HepG2 (cell line): ENCODE data around the gene SPNS3. TPM values are rescaled to one million over a fixed set of nuclear protein-coding genes. Genes with fewer than 3 reads are reported as not detected.

Experiments used
- ATAD3A ChIP-seq: sonication (generic); formaldehyde crosslinking; IDR thresholded peaks from 2 replicates; pipeline ENCODE4 v1.4.0; 2020; ENCODE audit warnings: missing genetic modification reagents
- ATF3 ChIP-seq: sonication (generic); formaldehyde crosslinking; IDR thresholded peaks from 2 replicates; pipeline ENCODE4 v1.4.0; 2020; ENCODE audit warnings: missing genetic modification reagents
- FLYWCH1 ChIP-seq: sonication (generic); formaldehyde crosslinking; IDR thresholded peaks from 2 replicates; pipeline ENCODE4 v1.8.1; 2023; ENCODE audit warnings: mild to moderate bottlenecking, missing genetic modification reagents
- FOSL1 ChIP-seq: sonication (generic); formaldehyde crosslinking; IDR thresholded peaks from 2 replicates; pipeline ENCODE4 v1.9.0; 2021; ENCODE audit warnings: missing genetic modification reagents, borderline replicate concordance
- HES4 ChIP-seq: sonication (generic); formaldehyde crosslinking; IDR thresholded peaks from 2 replicates; pipeline ENCODE4 v1.9.0; 2021; ENCODE audit warnings: mild to moderate bottlenecking, missing genetic modification reagents, borderline replicate concordance
- HIVEP1 ChIP-seq: sonication (generic); formaldehyde crosslinking; IDR thresholded peaks from 2 replicates; pipeline ENCODE4 v1.4.0; 2020; ENCODE audit warnings: mild to moderate bottlenecking, missing genetic modification reagents
- HNRNPK ChIP-seq: fragments of 200-400 bp; formaldehyde crosslinking; IDR thresholded peaks from 2 replicates; pipeline ENCODE4 v1.6.1; 2018; ENCODE audit warnings: low read length, low read depth, moderate library complexity, mild to moderate bottlenecking; ENCODE audit not compliant: poor library complexity, severe bottlenecking
- HNRNPL ChIP-seq: fragments of 200-400 bp; formaldehyde crosslinking; IDR thresholded peaks from 2 replicates; pipeline ENCODE4 v1.6.1; 2017; ENCODE audit warnings: mild to moderate bottlenecking, low read depth, low read length
- KDM4B ChIP-seq: sonication (generic); formaldehyde crosslinking; IDR thresholded peaks from 2 replicates; pipeline ENCODE4 v1.4.0; 2020; ENCODE audit warnings: missing genetic modification reagents
- LCORL ChIP-seq, 2 experiments: fragments of 450-650 bp in 1 of 2; sonication (generic) in 1 of 2; formaldehyde crosslinking in 1 of 2; IDR thresholded peaks; 2 replicates each; pipeline versions ENCODE4 v1.5.0 to v1.6.1; 2017 to 2020; ENCODE audit warnings: antibody characterized with exemption in 1 of 2, missing genetic modification reagents in 1 of 2
- MAFG ChIP-seq: sonication (generic); formaldehyde crosslinking; IDR thresholded peaks from 2 replicates; pipeline ENCODE4 v1.5.1; 2020; ENCODE audit warnings: mild to moderate bottlenecking, missing genetic modification reagents
- NFKB2 ChIP-seq: sonication (generic); formaldehyde crosslinking; IDR thresholded peaks from 2 replicates; pipeline ENCODE4 v1.4.0; 2020; ENCODE audit warnings: missing genetic modification reagents, borderline replicate concordance
- PRDM4 ChIP-seq: sonication (generic); formaldehyde crosslinking; IDR thresholded peaks from 2 replicates; pipeline ENCODE4 v1.9.0; 2021; ENCODE audit warnings: missing genetic modification reagents, borderline replicate concordance
- RBM39 ChIP-seq: fragments of 200-400 bp; formaldehyde crosslinking; IDR thresholded peaks from one replicate; pipeline ENCODE4 v1.6.1; 2018; ENCODE audit warnings: antibody characterized with exemption, mild to moderate bottlenecking, low read depth, low read length; ENCODE audit not compliant: poor library complexity, severe bottlenecking
- REXO4 ChIP-seq: sonication (generic); formaldehyde crosslinking; IDR thresholded peaks from 2 replicates; pipeline ENCODE4 v1.8.0; 2022; ENCODE audit warnings: missing genetic modification reagents, mild to moderate bottlenecking, borderline replicate concordance
- RFXANK ChIP-seq: IDR thresholded peaks from 2 replicates; pipeline ENCODE4 v1.6.1; 2016
- SRSF9 ChIP-seq: fragments of 200-400 bp; formaldehyde crosslinking; IDR thresholded peaks from 2 replicates; pipeline ENCODE4 v1.6.1; 2018; ENCODE audit warnings: borderline replicate concordance, mild to moderate bottlenecking, low read depth, low read length; ENCODE audit not compliant: insufficient read depth, poor library complexity, severe bottlenecking
- TP53 ChIP-seq: sonication (generic); formaldehyde crosslinking; conservative IDR thresholded peaks from 2 replicates; pipeline ENCODE4 v1.4.0; 2020; ENCODE audit warnings: missing genetic modification reagents
- TRAFD1 ChIP-seq: sonication (generic); formaldehyde crosslinking; IDR thresholded peaks from 2 replicates; pipeline ENCODE4 v1.5.1; 2020; ENCODE audit warnings: missing genetic modification reagents, mild to moderate bottlenecking, borderline replicate concordance
- ZFP1 ChIP-seq: IDR thresholded peaks from 2 replicates; pipeline ENCODE4 v1.6.1; 2016
- ZNF124 ChIP-seq: sonication (generic); formaldehyde crosslinking; IDR thresholded peaks from 2 replicates; pipeline ENCODE4 v1.4.0; 2020; ENCODE audit warnings: missing genetic modification reagents
- ZNF232 ChIP-seq: sonication (generic); formaldehyde crosslinking; IDR thresholded peaks from 2 replicates; pipeline ENCODE4 v1.4.0; 2020; ENCODE audit warnings: missing genetic modification reagents, borderline replicate concordance
- ZNF543 ChIP-seq: sonication (generic); formaldehyde crosslinking; IDR thresholded peaks from 2 replicates; pipeline ENCODE4 v1.4.0; 2020; ENCODE audit warnings: mild to moderate bottlenecking, missing genetic modification reagents
- ZNF660 ChIP-seq: sonication (generic); formaldehyde crosslinking; IDR thresholded peaks from 2 replicates; pipeline ENCODE4 v1.5.1; 2020; ENCODE audit warnings: mild to moderate bottlenecking, low read depth, missing genetic modification reagents, borderline replicate concordance
- ZNF83 ChIP-seq: sonication (generic); formaldehyde crosslinking; IDR thresholded peaks from 2 replicates; pipeline ENCODE4 v1.4.0; 2020; ENCODE audit warnings: missing genetic modification reagents, mild to moderate bottlenecking, borderline replicate concordance
- ZNF839 ChIP-seq: sonication (generic); formaldehyde crosslinking; IDR thresholded peaks from 2 replicates; pipeline ENCODE4 v1.4.0; 2020; ENCODE audit warnings: missing genetic modification reagents, mild to moderate bottlenecking, borderline replicate concordance
- polyA plus RNA-seq, 8 experiments: library from polyadenylated mRNA; depleted of rRNA in 3 of 8; stranded (reverse) in 7 of 8; unstranded in 1 of 8; fragments of >200 nt; fragmentation: Illumina TruSeq in 4 of 8; extraction: Trizol in 4 of 8; gene quantifications; 2 replicates each; pipeline versions ENCODE4 v1.2.1 to v1.2.3, GENCODE V29; 2011 to 2016; ENCODE audit warnings: low read depth in 4 of 8, missing spikeins in 1 of 8, mixed read lengths in 1 of 8; ENCODE audit not compliant: insufficient read depth in 1 of 8
- total RNA-seq, 5 experiments: library from RNA; depleted of rRNA; stranded (reverse); fragments of >200 nt; fragmentation: Illumina TruSeq; extraction: Trizol; gene quantifications; 2 replicates each; pipeline ENCODE4 v1.2.3, GENCODE V29; 2016; ENCODE audit warnings: low read depth in 1 of 5

The SPNS3 gene
- total and polyA plus RNA-seq, 2 of the 13 experiments (the other 11 are each of a cell fraction or from before 2014, with no cell fraction given) = not detected

GRCh38 chr17:4480929-4481898, 47.5 kb downstream of the SPNS3 start (continued):
- TF ChIP-seq HNRNPK (no peak), ZNF839 (0 out of 2 replicates have a peak, but pooled peaks have one; percentile 38), RBM39 (no peak), TP53 (CRISPR knock-in tag) (no peak), ATAD3A (no peak), MAFG (no peak), PRDM4 (CRISPR knock-in tag) (no peak), NFKB2 (CRISPR knock-in tag) (no peak), LCORL (IDR thresholded peaks at IDR 0.05) (no peak), LCORL (CRISPR knock-in tag; IDR thresholded peaks at IDR 0.05) (peak; percentile 83), ATF3 (CRISPR knock-in tag) (no peak), SRSF9 (no peak), FOSL1 (no peak), ZFP1 (CRISPR knock-in tag) (no peak), REXO4 (CRISPR knock-in tag) (no peak), RFXANK (CRISPR knock-in tag) (no peak), KDM4B (peak; percentile 38; the same call in 1 of the 2 replicates), ZNF232 (no peak), FLYWCH1 (CRISPR knock-in tag) (no peak), HNRNPL (no peak), HES4 (no peak), ZNF543 (CRISPR knock-in tag) (no peak), ZNF83 (0 out of 2 replicates have a peak, but pooled peaks have one; percentile 40), HIVEP1 (CRISPR knock-in tag) (0 out of 2 replicates have a peak, but pooled peaks have one; percentile 11), ZNF124 (CRISPR knock-in tag) (no peak), ZNF660 (CRISPR knock-in tag) (no peak), TRAFD1 (CRISPR knock-in tag) (no peak)
